GM12878 (cell line): ENCODE data around the gene HS6ST3. TPM values are rescaled to one million over a fixed set of nuclear protein-coding genes. Genes with fewer than 3 reads are reported as not detected.

Source experiments
- ATAC-seq: fragments of 200-7000 bp; cut with Tn5 transposase; 3 replicates; pipeline ENCODE4 v1.9.1; 2020; ENCODE audit warnings: mild to moderate bottlenecking, moderate library complexity
- BruUV-seq: library from RNA; stranded (reverse); fragments of 400-500 nt; replicated peaks from 2 replicates; lab custom pipeline; 2021; lab: Mats Ljungman, UMichigan
- CTCF ChIA-PET: fragments of 300-600 bp; sonication (Branson Sonifier 250); formaldehyde crosslinking; extraction: SDS; loops from one replicate; lab custom pipeline; 2021; ENCODE audit warnings: inconsistent platforms; lab: Yijun Ruan, JAX
- POLR2A ChIA-PET: fragments of 350-600 bp; formaldehyde crosslinking; extraction: SDS; loops from one replicate; lab custom pipeline; 2021; ENCODE audit warnings: inconsistent platforms; lab: Charles Lee
- RAD21 ChIA-PET: fragments of 300-600 bp; sonication (Branson Sonifier 250); formaldehyde crosslinking; loops from one replicate; lab custom pipeline; 2023; ENCODE audit warnings: antibody characterized with exemption; ENCODE audit not compliant: unreplicated experiment; lab: Charles Lee
- SMC1A ChIA-PET: fragments of 300-600 bp; sonication (Branson Sonifier 250); formaldehyde crosslinking; loops from one replicate; lab custom pipeline; 2023; ENCODE audit not compliant: unreplicated experiment, uncharacterized antibody; lab: Charles Lee
- DNase-seq: peaks from one replicate; pipeline ENCODE4 v3.0.0-alpha.2; 2011; ENCODE audit warnings: low read depth, low spot score
- FAIRE-seq: peaks from 3 replicates; lab custom pipeline; 2011; peaks lifted over from hg19 to GRCh38; lab: Jason Lieb, UNC
- H2AFZ ChIP-seq: 2 replicates; pipeline ENCODE4 v1.6.0; 2011; ENCODE audit warnings: low read depth, low read length, control low read depth; ENCODE audit not compliant: control insufficient read depth
- H3K27ac ChIP-seq: 2 replicates; pipeline ENCODE4 v1.5.1; 2011; ENCODE audit warnings: control low read depth; ENCODE audit not compliant: control insufficient read depth, insufficient read depth
- H3K27me3 ChIP-seq, 2 experiments: replicated peaks in 1 of 2; 2 replicates each; pipeline versions ENCODE4 v1.6.0 to v1.6.1; 2011; ENCODE audit warnings: low read length in 1 of 2; ENCODE audit not compliant: control insufficient read depth in 2 of 2, insufficient read depth in 2 of 2
- H3K36me3 ChIP-seq, 2 experiments: 2 replicates each; pipeline ENCODE4 v1.5.1; 2011; ENCODE audit warnings: low read length in 1 of 2; ENCODE audit not compliant: control insufficient read depth in 2 of 2, insufficient read depth in 2 of 2
- H3K4me1 ChIP-seq: 2 replicates; pipeline ENCODE4 v1.6.1; 2011; ENCODE audit warnings: mild to moderate bottlenecking, low read length, moderate library complexity, mixed read lengths; ENCODE audit not compliant: control insufficient read depth, insufficient read depth
- H3K4me2 ChIP-seq: 2 replicates; pipeline ENCODE4 v1.6.0; 2011; ENCODE audit warnings: control low read depth; ENCODE audit not compliant: control insufficient read depth, insufficient read depth
- H3K4me3 ChIP-seq: fragments of 200-600 bp; sonication (generic); 2 replicates; pipeline ENCODE4 v1.5.1; 2016
- H3K79me2 ChIP-seq: 2 replicates; pipeline ENCODE4 v1.6.0; 2011; ENCODE audit warnings: low read length; ENCODE audit not compliant: control insufficient read depth, insufficient read depth
- H3K9ac ChIP-seq: 2 replicates; pipeline ENCODE4 v1.8.0; 2011; ENCODE audit warnings: low read length, control low read depth, mixed read lengths; ENCODE audit not compliant: control insufficient read depth, insufficient read depth
- H3K9me3 ChIP-seq: replicated peaks from 3 replicates; pipeline ENCODE4 v1.5.1; 2011; ENCODE audit warnings: mild to moderate bottlenecking, low read length; ENCODE audit not compliant: control insufficient read depth, insufficient read depth
- H4K20me1 ChIP-seq: 2 replicates; pipeline ENCODE4 v1.6.0; 2011; ENCODE audit not compliant: control insufficient read depth, insufficient read depth
- ATF2 ChIP-seq: IDR thresholded peaks from 2 replicates; pipeline ENCODE4 v1.6.1; 2012; ENCODE audit warnings: low read length, inconsistent platforms
- ATF3 ChIP-seq: IDR thresholded peaks from 2 replicates; pipeline ENCODE4 v1.6.1; 2011; ENCODE audit warnings: low read depth, mild to moderate bottlenecking, low read length, moderate library complexity, borderline replicate concordance; ENCODE audit errors: extremely low read depth
- BMI1 ChIP-seq: fragments of 450-650 bp; IDR thresholded peaks from 2 replicates; pipeline ENCODE4 v1.6.1; 2016; ENCODE audit warnings: mild to moderate bottlenecking, moderate library complexity, borderline replicate concordance
- CBX5 ChIP-seq: sonication (generic); IDR thresholded peaks from 2 replicates; pipeline ENCODE4 v1.6.1; 2016; ENCODE audit warnings: low read depth, moderate library complexity, mild to moderate bottlenecking, inconsistent platforms
- CEBPB ChIP-seq, 2 experiments: fragments of 150-350 bp in 1 of 2; IDR thresholded peaks; 2 replicates each; pipeline ENCODE4 v1.6.1; 2012 to 2014; ENCODE audit warnings: low read depth in 2 of 2, low read length in 2 of 2, borderline replicate concordance in 1 of 2, inconsistent platforms in 1 of 2
- CTCF ChIP-seq, 3 experiments: IDR thresholded peaks in 2 of 3; conservative IDR thresholded peaks in 1 of 3; 2 replicates each; pipeline ENCODE4 v1.5.1; 2011; ENCODE audit warnings: low read depth in 3 of 3, low read length in 3 of 3, mild to moderate bottlenecking in 3 of 3, control low read depth in 2 of 3, moderate library complexity in 2 of 3, inconsistent platforms in 1 of 3, mixed read lengths in 1 of 3; ENCODE audit not compliant: control insufficient read depth in 2 of 3, insufficient read depth in 1 of 3; ENCODE audit errors: extremely low read depth in 1 of 3
- CUX1 ChIP-seq: IDR thresholded peaks from 2 replicates; pipeline ENCODE4 v1.6.1; 2012; ENCODE audit warnings: improper control_type of control experiment, low read depth, low read length; ENCODE audit not compliant: insufficient replicate concordance
- DPF2 ChIP-seq: fragments of 450-650 bp; IDR thresholded peaks from 2 replicates; pipeline ENCODE4 v1.6.1; 2017; ENCODE audit warnings: mild to moderate bottlenecking
- FOS ChIP-seq: IDR thresholded peaks from 3 replicates; pipeline ENCODE4 v1.6.1; 2011; ENCODE audit warnings: borderline replicate concordance; ENCODE audit not compliant: insufficient read length; ENCODE audit errors: extremely low read depth
- IKZF2 ChIP-seq, 2 experiments: fragments of 450-650 bp; IDR thresholded peaks; 2 replicates each; pipeline ENCODE4 v1.6.1; 2017; ENCODE audit warnings: mild to moderate bottlenecking in 2 of 2, moderate library complexity in 2 of 2
- JUNB ChIP-seq: IDR thresholded peaks from 2 replicates; pipeline ENCODE4 v1.6.1; 2016; ENCODE audit warnings: antibody characterized with exemption, mild to moderate bottlenecking
- PAX5 ChIP-seq: IDR thresholded peaks from 2 replicates; pipeline ENCODE4 v1.6.1; 2011; ENCODE audit warnings: low read depth, low read length, borderline replicate concordance
- PKNOX1 ChIP-seq: fragments of 450-650 bp; IDR thresholded peaks from 2 replicates; pipeline ENCODE4 v1.6.1; 2016; ENCODE audit warnings: mild to moderate bottlenecking
- POLR2AphosphoS2 ChIP-seq: IDR thresholded peaks from 2 replicates; pipeline ENCODE4 v1.6.1; 2011; ENCODE audit warnings: low read depth, mild to moderate bottlenecking, low read length, improper control_type of control experiment, moderate library complexity
- WGBS: methylation state at CpG from one replicate; pipeline ENCODE4 v1.1.6; 2016; ENCODE audit warnings: low lambda C conversion rate; ENCODE audit not compliant: insufficient replicate concordance, insufficient coverage; ENCODE audit errors: missing lambda C conversion rate; 5-methylcytosine and 5-hydroxymethylcytosine counted together
- in situ Hi-C: fragments of 300-500 bp; cut with MboI; formaldehyde crosslinking; loops from 9 replicates; pipeline ENCODE4 v1.14.3; 2018; ENCODE audit warnings: mixed read lengths
- intact Hi-C: fragments of 100-400 bp; cut with micrococcal nuclease; formaldehyde crosslinking; loops from one replicate; pipeline ENCODE4 v1.14.2; 2022; ENCODE audit not compliant: unreplicated experiment
- polyA plus RNA-seq, 11 experiments: library from polyadenylated mRNA; depleted of rRNA in 4 of 11; unstranded in 6 of 11; stranded (reverse) in 5 of 11; fragments of >200 nt; fragmentation: Nextera tagmentation in 4 of 11; fragmentation: Illumina TruSeq in 1 of 11; extraction: Ambion mirVana in 4 of 11; extraction: Trizol in 1 of 11; gene quantifications; 1 replicate in 1 of 11; 2 replicates in 10 of 11; pipeline versions ENCODE4 v1.2.1 to v1.2.3, GENCODE V29; 2011 to 2016; ENCODE audit warnings: inconsistent platforms in 2 of 11, missing spikeins in 2 of 11, low read depth in 1 of 11
- total RNA-seq, 4 experiments: library from RNA; depleted of rRNA in 3 of 4; stranded (reverse); fragments of >200 nt in 3 of 4; fragmentation: Illumina TruSeq in 1 of 4; extraction: Trizol in 1 of 4; gene quantifications; 2 replicates each; pipeline versions ENCODE4 v1.2.1 to v1.2.3, GENCODE V29; 2013 to 2021

Gene HS6ST3
- total and polyA plus RNA-seq, 10 of the 15 experiments (the other 5 are each of a cell fraction or from before 2014, with no cell fraction given): under 0.01 to 2.9 TPM; not detected in 8

GRCh38 chr13:96766306-96766705 lies 676.4 kb downstream of the HS6ST3 start:
- ChIA-PET POLR2A (no interaction called here), CTCF (interaction anchor here (0.8 kb wide), 1 partner anchor 747 kb away, joined by 3 read pairs; no protein-coding TSS in a partner anchor), RAD21 (no interaction called here)

More at GRCh38 chr13:96766306-96766705, 676.4 kb downstream of the HS6ST3 start:
- FAIRE-seq (no peak), ATAC-seq (no peak), DNase-seq (no peak)
- SMC1A ChIA-PET: interaction anchor here (1.2 kb wide), 1 partner anchor 29 kb away, joined by 3 read pairs; no protein-coding TSS in a partner anchor
- H3K9me3 ChIP-seq: no peaks in the 10 kb centered on the region
- no peaks in the 10 kb centered on the region for H3K79me2 ChIP-seq
- no peak overlapping the region for H3K4me3 ChIP-seq
- no peaks in the 10 kb centered on the region for H3K27me3 ChIP-seq
- in situ Hi-C loops: no loop called here
- no peak overlapping the region for H3K9ac ChIP-seq
- no peak overlapping the region for H3K4me2 ChIP-seq
- TF ChIP-seq JUNB: no peak
- TF ChIP-seq CEBPB (IDR thresholded peaks at IDR 0.05; ENCODE audit: borderline replicate concordance in 1 of 2, low read depth in 2 of 2, low read length in 2 of 2): no peak
- TF ChIP-seq BMI1: no peak
- TF ChIP-seq PAX5: no peak
- no peak for TF ChIP-seq CUX1
- TF ChIP-seq ATF3: no peak
- no peak for TF ChIP-seq FOS
- no peak for TF ChIP-seq ATF2
- TF ChIP-seq IKZF2 (IDR thresholded peaks at IDR 0.05): no peak
- TF ChIP-seq POLR2AphosphoS2: no peak
- TF ChIP-seq DPF2: no peak
- no peak for TF ChIP-seq CBX5
- TF ChIP-seq PKNOX1: no peak
- TF ChIP-seq CTCF (IDR thresholded peaks at IDR 0.05 in 2 of 3, conservative IDR thresholded peaks at IDR 0.05 in 1 of 3; ENCODE audit: control insufficient read depth in 2 of 3, extremely low read depth in 1 of 3, insufficient read depth in 1 of 3, low read depth in 3 of 3, low read length in 3 of 3): no peak
- no peak overlapping the region for H2AFZ ChIP-seq
- no peaks in the 10 kb centered on the region for H3K36me3 ChIP-seq
- 13% methylated on average over 3 of the region's 3 CpGs for WGBS
- H3K4me1 ChIP-seq: no peaks in the 10 kb centered on the region
- intact Hi-C loops: no loop called here
- no TSS peak for BruUV-seq
- H4K20me1 ChIP-seq: no peaks in the 10 kb centered on the region
- no peak overlapping the region for H3K27ac ChIP-seq
